IMR-90 (cell line): ENCODE measurements around the gene BROX. TPM values are rescaled to one million over a fixed set of nuclear protein-coding genes. Genes with fewer than 3 reads are reported as not detected.

Experiments used
- ATAC-seq: fragments of 200-7000 bp; cut with Tn5 transposase; 2 replicates; pipeline ENCODE4 v1.9.1; 2020; ENCODE audit warnings: low read depth, mild to moderate bottlenecking, moderate library complexity
- BruUV-seq: library from RNA; stranded (reverse); fragments of 400-500 nt; replicated peaks from 2 replicates; lab custom pipeline; 2021; lab: Mats Ljungman, UMichigan
- CTCF ChIA-PET: fragments of 300-600 bp; formaldehyde crosslinking; extraction: SDS; loops from one replicate; lab custom pipeline; 2021; ENCODE audit warnings: antibody characterized with exemption; lab: Yijun Ruan, JAX
- POLR2A ChIA-PET: fragments of 300-600 bp; sonication (Branson Sonifier 250); formaldehyde crosslinking; loops from one replicate; lab custom pipeline; 2022; ENCODE audit warnings: antibody characterized with exemption; ENCODE audit not compliant: unreplicated experiment; lab: Charles Lee
- DNase-seq: peaks from one replicate; pipeline ENCODE4 v3.0.0; 2013
- H2AFZ ChIP-seq: replicated peaks from 2 replicates; pipeline ENCODE3; 2013; ENCODE audit warnings: low read length, mild to moderate bottlenecking; ENCODE audit not compliant: poor library complexity
- H2AK5ac ChIP-seq: 2 replicates; pipeline ENCODE4 v1.6.1; 2013; ENCODE audit warnings: low read depth, low read length, inconsistent platforms
- H2AK9ac ChIP-seq: replicated peaks from 2 replicates; pipeline ENCODE3; 2013; ENCODE audit warnings: mild to moderate bottlenecking, low read depth, low read length, moderate library complexity; ENCODE audit not compliant: poor library complexity
- H2BK120ac ChIP-seq: 2 replicates; pipeline ENCODE4 v1.6.1; 2013; ENCODE audit warnings: low read depth, low read length, inconsistent platforms
- H2BK15ac ChIP-seq: 3 replicates; pipeline ENCODE4 v1.6.1; 2013; ENCODE audit warnings: low read depth, low read length, inconsistent platforms
- H2BK20ac ChIP-seq: 2 replicates; pipeline ENCODE4 v1.6.1; 2013; ENCODE audit warnings: low read depth, mild to moderate bottlenecking, inconsistent platforms, low read length, moderate library complexity
- H2BK5ac ChIP-seq: 2 replicates; pipeline ENCODE4 v1.6.1; 2013; ENCODE audit warnings: mild to moderate bottlenecking, low read depth, low read length, inconsistent platforms; ENCODE audit not compliant: poor library complexity, severe bottlenecking
- H3K14ac ChIP-seq: replicated peaks from 2 replicates; pipeline ENCODE4 v1.6.1; 2013; ENCODE audit warnings: low read depth, low read length, inconsistent platforms
- H3K18ac ChIP-seq: 2 replicates; pipeline ENCODE4 v1.6.1; 2013; ENCODE audit warnings: low read depth, low read length, control low read depth
- H3K23ac ChIP-seq: 2 replicates; pipeline ENCODE4 v1.6.1; 2013; ENCODE audit warnings: low read depth, low read length, inconsistent platforms
- H3K27ac ChIP-seq: 2 replicates; pipeline ENCODE4 v1.5.1; 2013; ENCODE audit warnings: mild to moderate bottlenecking, control low read depth, low read length; ENCODE audit not compliant: insufficient read depth
- H3K27me3 ChIP-seq: 2 replicates; pipeline ENCODE4 v1.6.1; 2013; ENCODE audit warnings: low read length; ENCODE audit not compliant: control insufficient read depth, insufficient read depth
- H3K36me3 ChIP-seq: 2 replicates; pipeline ENCODE4 v1.6.1; 2013; ENCODE audit warnings: low read length, mixed read lengths; ENCODE audit not compliant: control insufficient read depth, insufficient read depth
- H3K4ac ChIP-seq: 2 replicates; pipeline ENCODE4 v1.6.1; 2013; ENCODE audit warnings: low read depth, low read length, inconsistent platforms
- H3K4me1 ChIP-seq: 2 replicates; pipeline ENCODE4 v1.6.1; 2013; ENCODE audit warnings: low read length, mixed read lengths; ENCODE audit not compliant: control insufficient read depth, insufficient read depth
- H3K4me2 ChIP-seq: 2 replicates; pipeline ENCODE4 v1.6.1; 2013; ENCODE audit warnings: low read depth, mild to moderate bottlenecking, control low read depth, low read length, moderate library complexity
- H3K4me3 ChIP-seq: 2 replicates; pipeline ENCODE4 v1.5.1; 2013; ENCODE audit warnings: low read depth, mild to moderate bottlenecking, control low read depth, low read length, moderate library complexity; ENCODE audit not compliant: insufficient read depth
- H3K56ac ChIP-seq: 2 replicates; pipeline ENCODE4 v1.6.1; 2013; ENCODE audit warnings: low read length, inconsistent platforms; ENCODE audit not compliant: insufficient read depth; ENCODE audit errors: extremely low read depth
- H3K79me1 ChIP-seq, 2 experiments: 2 replicates each; pipeline ENCODE4 v1.6.1; 2013; ENCODE audit warnings: low read length in 2 of 2, inconsistent platforms in 1 of 2, low read depth in 1 of 2
- H3K9ac ChIP-seq: 2 replicates; pipeline ENCODE4 v1.6.1; 2013; ENCODE audit warnings: low read depth, low read length, control low read depth
- H3K9me1 ChIP-seq: 2 replicates; pipeline ENCODE4 v1.6.1; 2013; ENCODE audit warnings: low read length, inconsistent platforms; ENCODE audit not compliant: insufficient read depth
- H3K9me3 ChIP-seq: 2 replicates; pipeline ENCODE4 v1.6.1; 2013; ENCODE audit warnings: low read length; ENCODE audit not compliant: control insufficient read depth, insufficient read depth
- H4K20me1 ChIP-seq: 2 replicates; pipeline ENCODE4 v1.6.1; 2013; ENCODE audit warnings: low read length, inconsistent platforms; ENCODE audit not compliant: insufficient read depth
- H4K5ac ChIP-seq: 2 replicates; pipeline ENCODE4 v1.6.1; 2013; ENCODE audit warnings: mild to moderate bottlenecking, low read depth, low read length, control low read depth
- H4K8ac ChIP-seq, 2 experiments: 2 replicates each; pipeline ENCODE4 v1.6.1; 2013; ENCODE audit warnings: low read depth in 2 of 2, low read length in 2 of 2, control low read depth in 1 of 2, inconsistent platforms in 1 of 2
- H4K91ac ChIP-seq: 2 replicates; pipeline ENCODE4 v1.6.1; 2013; ENCODE audit warnings: low read depth, low read length, inconsistent platforms; ENCODE audit not compliant: insufficient read depth
- CEBPB ChIP-seq: IDR thresholded peaks from 2 replicates; pipeline ENCODE4 v1.6.1; 2012; ENCODE audit warnings: low read depth, low read length, improper control_type of control experiment
- CHD1 ChIP-seq: IDR thresholded peaks from 2 replicates; pipeline ENCODE4 v1.6.1; 2012; ENCODE audit warnings: low read depth, low read length, improper control_type of control experiment
- CTCF ChIP-seq: conservative IDR thresholded peaks from 2 replicates; pipeline ENCODE4 v1.5.1; 2012; ENCODE audit warnings: mild to moderate bottlenecking, low read depth, low read length, improper control_type of control experiment
- FOS ChIP-seq: fragments of 150-350 bp; IDR thresholded peaks from 2 replicates; pipeline ENCODE4 v1.6.1; 2016; ENCODE audit warnings: low read depth, low read length
- MAFK ChIP-seq: IDR thresholded peaks from 2 replicates; pipeline ENCODE4 v1.6.1; 2012; ENCODE audit warnings: low read depth, low read length, improper control_type of control experiment
- MAZ ChIP-seq: IDR thresholded peaks from 2 replicates; pipeline ENCODE4 v1.6.1; 2012; ENCODE audit warnings: low read depth, mild to moderate bottlenecking, low read length, improper control_type of control experiment, moderate library complexity, borderline replicate concordance
- MXI1 ChIP-seq: IDR thresholded peaks from 2 replicates; pipeline ENCODE4 v1.6.1; 2012; ENCODE audit warnings: low read depth, mild to moderate bottlenecking, low read length, moderate library complexity, borderline replicate concordance
- NFE2L2 ChIP-seq: fragments of 150-350 bp; IDR thresholded peaks from 2 replicates; pipeline ENCODE4 v1.6.1; 2016; ENCODE audit warnings: low read depth, mild to moderate bottlenecking, low read length
- POLR2A ChIP-seq: IDR thresholded peaks from 2 replicates; pipeline ENCODE4 v1.6.1; 2012; ENCODE audit warnings: mild to moderate bottlenecking, low read depth, low read length
- RAD21 ChIP-seq: IDR thresholded peaks from 2 replicates; pipeline ENCODE4 v1.6.1; 2012; ENCODE audit warnings: low read length, improper control_type of control experiment
- RCOR1 ChIP-seq: IDR thresholded peaks from 2 replicates; pipeline ENCODE4 v1.6.1; 2012; ENCODE audit warnings: mild to moderate bottlenecking, low read length, improper control_type of control experiment; ENCODE audit not compliant: insufficient replicate concordance
- RFX5 ChIP-seq: IDR thresholded peaks from 2 replicates; pipeline ENCODE4 v1.8.0; 2012; ENCODE audit warnings: low read depth, mild to moderate bottlenecking, low read length, moderate library complexity
- SMC3 ChIP-seq: fragments of 150-350 bp; IDR thresholded peaks from 2 replicates; pipeline ENCODE4 v1.6.1; 2016; ENCODE audit warnings: low read depth, mild to moderate bottlenecking, antibody characterized with exemption, low read length, moderate library complexity
- WGBS, 2 experiments: methylation state at CpG; one replicate each; pipeline versions ENCODE4 v1.1.5 to v1.1.7; 2013; ENCODE audit warnings: missing lambda C conversion rate in 2 of 2; ENCODE audit not compliant: insufficient read length in 1 of 2; ENCODE audit errors: extremely low coverage in 2 of 2; 5-methylcytosine and 5-hydroxymethylcytosine counted together
- dilution Hi-C: fragments of 300-500 bp; cut with HindIII; formaldehyde crosslinking; loops from one replicate; pipeline ENCODE4 v1.14.3; 2018; ENCODE audit warnings: low sequenced_read_pairs; ENCODE audit not compliant: unreplicated experiment
- in situ Hi-C: fragments of 300-500 bp; cut with MboI; formaldehyde crosslinking; loops from 3 replicates; pipeline ENCODE4 v1.14.3; 2019; ENCODE audit warnings: low sequenced_read_pairs, inconsistent platforms, mixed read lengths
- intact Hi-C: fragments of 100-400 bp; cut with micrococcal nuclease; formaldehyde crosslinking; loops from 2 replicates; pipeline ENCODE4 v1.10.0; 2022
- polyA plus RNA-seq, 3 experiments: library from polyadenylated mRNA; depleted of rRNA; stranded (reverse); fragments of >200 nt; gene quantifications; 2 replicates each; pipeline ENCODE4 v1.2.3, GENCODE V29; 2012; ENCODE audit warnings: low replicate concordance in 1 of 3
- total RNA-seq: library from RNA; depleted of rRNA; stranded (reverse); fragments of >200 nt; gene quantifications from 2 replicates; pipeline ENCODE4 v1.2.3, GENCODE V29; 2012

BROX gene
- total and polyA plus RNA-seq, 2 of the 4 experiments (the other 2 are of a cell fraction), result 6.8 to 43.4 TPM

- Histone ChIP-seq H3K4me1 (no peaks in the 10 kb centered on the region), H4K5ac (no peak overlapping the region), H3K36me3 (peaks cover 12% of the 10 kb centered on the region), H3K23ac (no peak overlapping the region), H2AK9ac (no peak overlapping the region), H3K18ac (no peak overlapping the region), H3K14ac (no peak overlapping the region), H3K9me1 (no peaks in the 10 kb centered on the region), H2BK5ac (no peak overlapping the region), H2BK15ac (no peak overlapping the region), H3K56ac (no peak overlapping the region), H4K20me1 (no peaks in the 10 kb centered on the region), H2AK5ac (no peak overlapping the region), H3K4ac (no peak overlapping the region), H2BK20ac (no peak overlapping the region), H3K27ac (no peak overlapping the region), H2AFZ (no peak overlapping the region), H3K4me3 (no peak overlapping the region), H3K27me3 (no peaks in the 10 kb centered on the region), H3K79me1 (peaks cover 9 to 26% of the 10 kb centered on the region in 2 experiments; a peak in 2 of 4 replicates), H2BK120ac (no peak overlapping the region), H3K4me2 (no peak overlapping the region), H3K9me3 (no peaks in the 10 kb centered on the region), H3K9ac (no peak overlapping the region), H4K91ac (no peak overlapping the region), H4K8ac (no peak overlapping the region)
- BruUV-seq, result no TSS peak
- ChIA-PET CTCF (interaction anchor here (0.6 kb wide), 1 partner anchor 887 kb away, joined by 7 read pairs; no protein-coding TSS in a partner anchor), POLR2A (no interaction called here)
- in situ Hi-C loops (no loop called here), intact Hi-C loops (no loop called here), dilution Hi-C loops (no loop called here)
- DNase-seq (no peak), ATAC-seq (no peak)
- no CpG with 5 or more reads among the region's 2 CpGs for WGBS, 2 experiments
- no peak for TF ChIP-seq CEBPB
- TF ChIP-seq FOS, result no peak
- TF ChIP-seq MXI1, result no peak
- no peak for TF ChIP-seq RCOR1
- no peak for TF ChIP-seq SMC3
- no peak for TF ChIP-seq POLR2A
- no peak for TF ChIP-seq CTCF
- no peak for TF ChIP-seq NFE2L2
- TF ChIP-seq MAFK, result no peak
- TF ChIP-seq CHD1, result no peak
- no peak for TF ChIP-seq MAZ
- no peak for TF ChIP-seq RAD21
- no peak for TF ChIP-seq RFX5
Measured at GRCh38 chr1:222716393-222716792, 4.0 kb downstream of the BROX start.
